B cell (primary cell): ENCODE data around the gene ARHGEF10L. TPM values are rescaled to one million over a fixed set of nuclear protein-coding genes. Genes with fewer than 3 reads are reported as not detected.
A peak's percentile ranks its signal among the peaks of the same experiment; 100 is the strongest.

Experiments
- ATAC-seq: fragments of 200-7000 bp; cut with Tn5 transposase; one replicate; pipeline ENCODE4 v1.10.0; 2021; ENCODE audit warnings: low read depth, mild to moderate bottlenecking, moderate number of reproducible peaks, moderate library complexity
- CTCF ChIA-PET: fragments of 350-600 bp; sonication (Branson Sonifier 250); formaldehyde crosslinking; loops from one replicate; lab custom pipeline; 2021; ENCODE audit warnings: antibody characterized with exemption, inconsistent platforms; lab: Charles Lee
- POLR2A ChIA-PET: fragments of 350-600 bp; sonication (Branson Sonifier 250); formaldehyde crosslinking; loops from one replicate; lab custom pipeline; 2021; ENCODE audit warnings: antibody characterized with exemption; lab: Charles Lee
- DNase-seq: peaks from one replicate; pipeline ENCODE4 v3.0.0; 2013
- H2AFZ ChIP-seq: 2 replicates; pipeline ENCODE4 v1.6.1; 2012; ENCODE audit warnings: mild to moderate bottlenecking, low read depth, low read length; ENCODE audit not compliant: insufficient read depth, poor library complexity, severe bottlenecking
- H3K27ac ChIP-seq, 2 donors: 1 replicate in 1 of 2; 2 replicates in 1 of 2; pipeline ENCODE4 v1.5.1; 2012 to 2013; ENCODE audit warnings: low read length in 2 of 2, mild to moderate bottlenecking in 2 of 2, moderate library complexity in 1 of 2
- H3K27me3 ChIP-seq, 4 experiments: fragments of 200-600 bp in 1 of 4; sonication (generic) in 1 of 4; replicated peaks in 1 of 4; 1 replicate in 2 of 4; 2 replicates in 2 of 4; pipeline versions ENCODE4 v1.6.1 to v1.7.0; 2013 to 2016; ENCODE audit warnings: low read length in 3 of 4, mild to moderate bottlenecking in 2 of 4, mixed read lengths in 1 of 4, moderate library complexity in 1 of 4; ENCODE audit not compliant: insufficient read depth in 4 of 4, control insufficient read depth in 3 of 4; ENCODE audit errors: control extremely low read depth in 1 of 4
- H3K36me3 ChIP-seq, 2 experiments: replicated peaks in 1 of 2; 1 replicate in 1 of 2; 2 replicates in 1 of 2; pipeline versions ENCODE4 v1.6.1 to v1.7.1; 2013; ENCODE audit warnings: low read length in 1 of 2; ENCODE audit not compliant: insufficient read depth in 2 of 2, control insufficient read depth in 1 of 2; ENCODE audit errors: control extremely low read depth in 1 of 2, extremely low read depth in 1 of 2
- H3K4me1 ChIP-seq, 2 donors: fragments of 200-600 bp in 1 of 2; sonication (generic) in 1 of 2; 1 replicate in 1 of 2; 2 replicates in 1 of 2; pipeline versions ENCODE4 v1.5.1 to v1.6.1; 2013 to 2017; ENCODE audit warnings: low read length in 2 of 2; ENCODE audit not compliant: control insufficient read depth in 2 of 2, insufficient read depth in 2 of 2
- H3K4me2 ChIP-seq: replicated peaks from 2 replicates; pipeline ENCODE3; 2012; ENCODE audit warnings: mild to moderate bottlenecking, low read depth, low read length; ENCODE audit not compliant: poor library complexity, severe bottlenecking
- H3K4me3 ChIP-seq, 5 experiments: fragments of 200-600 bp in 1 of 5; sonication (generic) in 1 of 5; 1 replicate in 3 of 5; 2 replicates in 2 of 5; pipeline versions ENCODE4 v1.5.1 to v1.7.0; 2011 to 2016; ENCODE audit warnings: low read length in 4 of 5, mild to moderate bottlenecking in 4 of 5, low read depth in 2 of 5, control low read depth in 1 of 5, moderate library complexity in 1 of 5; ENCODE audit not compliant: insufficient read depth in 1 of 5; ENCODE audit errors: control extremely low read depth in 1 of 5, extremely low read depth in 1 of 5
- H3K79me2 ChIP-seq: fragments of 200-600 bp; sonication (generic); one replicate; pipeline ENCODE4 v1.6.0; 2016; ENCODE audit warnings: low read length; ENCODE audit not compliant: control insufficient read depth, insufficient read depth
- H3K9ac ChIP-seq: fragments of 200-600 bp; sonication (generic); 2 replicates; pipeline ENCODE4 v1.6.1; 2017; ENCODE audit warnings: mild to moderate bottlenecking, low read length, moderate library complexity
- H3K9me3 ChIP-seq, 3 donors: one replicate each; pipeline versions ENCODE4 v1.6.1 to v1.7.1; 2013; ENCODE audit warnings: low read length in 2 of 3; ENCODE audit not compliant: control insufficient read depth in 2 of 3, insufficient read depth in 1 of 3; ENCODE audit errors: control extremely low read depth in 1 of 3
- H4K20me1 ChIP-seq: 2 replicates; pipeline ENCODE4 v1.6.0; 2012; ENCODE audit warnings: mild to moderate bottlenecking, low read length; ENCODE audit not compliant: insufficient read depth, control insufficient read depth, poor library complexity, severe bottlenecking
- H3K27ac Mint-ChIP-seq: one replicate; pipeline ENCODE4 v1.8.0; 2021; ENCODE audit warnings: mixed read lengths
- H3K27me3 Mint-ChIP-seq: one replicate; pipeline ENCODE4 v1.8.0; 2021; ENCODE audit warnings: mixed read lengths
- H3K4me1 Mint-ChIP-seq: one replicate; pipeline ENCODE4 v1.8.0; 2021; ENCODE audit warnings: mixed read lengths
- H3K4me3 Mint-ChIP-seq: one replicate; pipeline ENCODE4 v1.8.0; 2021; ENCODE audit warnings: mixed read lengths
- H3K9me3 Mint-ChIP-seq: one replicate; pipeline ENCODE4 v1.8.0; 2022; ENCODE audit warnings: mixed read lengths; ENCODE audit not compliant: insufficient read depth
- EZH2 ChIP-seq: IDR thresholded peaks from 2 replicates; pipeline ENCODE4 v1.6.1; 2012; ENCODE audit warnings: borderline replicate concordance, low read depth, mild to moderate bottlenecking, moderate library complexity, low read length; ENCODE audit not compliant: insufficient read depth, poor library complexity, severe bottlenecking
- WGBS: methylation state at CpG from one replicate; pipeline ENCODE4 v1.1.5; 2013; ENCODE audit warnings: missing lambda C conversion rate; ENCODE audit not compliant: insufficient coverage; 5-methylcytosine and 5-hydroxymethylcytosine counted together
- intact Hi-C: fragments of 100-400 bp; cut with micrococcal nuclease; formaldehyde crosslinking; loops from one replicate; pipeline ENCODE4 v1.10.0; 2022
- polyA plus RNA-seq: library from polyadenylated mRNA; depleted of rRNA; stranded (reverse); fragments of >200 nt; gene quantifications from 2 replicates; pipeline ENCODE4 v1.2.3, GENCODE V29; 2012
- total RNA-seq, 2 donors: library from RNA; stranded (reverse); fragments of 120-200 nt in 1 of 2; gene quantifications; 1 replicate in 1 of 2; 2 replicates in 1 of 2; pipeline versions ENCODE4 v1.2.3 to v1.2.4, GENCODE V29; 2013 to 2022
- TF ChIP-seq, protein P1 (sequence below): fragments of 200-600 bp; IDR thresholded peaks from one replicate; pipeline ENCODE4 v1.8.0; 2022; ENCODE audit warnings: antibody characterized with exemption, mild to moderate bottlenecking

ARHGEF10L gene
- total and polyA plus RNA-seq, 2 donors (not counting 1 experiment from before 2014, with no cell fraction given): 2.0 to 4.9 TPM

DNA sequence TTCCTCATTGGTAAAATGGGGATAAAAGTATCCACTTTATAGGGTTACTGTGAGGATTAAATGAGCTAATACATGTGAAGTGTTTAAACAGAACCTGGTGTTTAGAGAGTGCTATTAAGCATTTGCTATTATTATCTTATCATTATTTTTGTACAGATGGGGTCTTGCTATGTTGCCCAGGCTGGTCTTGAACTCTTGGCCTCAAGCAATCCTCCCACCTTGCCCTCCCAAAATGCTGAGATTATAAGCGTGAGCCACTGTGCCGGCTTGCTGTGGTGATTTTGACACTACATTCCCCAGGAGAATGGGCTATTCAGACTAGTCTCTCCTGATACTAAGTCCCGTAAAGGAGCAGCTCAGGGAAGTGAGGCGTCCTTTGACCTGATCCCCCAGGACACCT, 6.3 kb upstream of the ARHGEF10L start:
- CTCF ChIA-PET: no interaction called here
- 95% methylated on average over 4 of the region's 4 CpGs for WGBS
- Mint-ChIP-seq H3K4me1 (peaks cover 26% of the 10 kb centered on the region), H3K27ac (no peak overlapping the region), H3K4me3 (no peak overlapping the region), H3K9me3 (no peaks in the 10 kb centered on the region), H3K27me3 (peaks cover 18% of the 10 kb centered on the region)
- Histone ChIP-seq H3K9ac (no peak overlapping the region), H4K20me1 (no peaks in the 10 kb centered on the region), H3K79me2 (no peaks in the 10 kb centered on the region), H3K27me3 (peaks cover 0 to 6% (median 1%) of the 10 kb centered on the region in 4 experiments), H3K9me3 (no peaks in the 10 kb centered on the region), H3K27ac (no peak overlapping the region), H2AFZ (no peak overlapping the region), H3K4me1 (peaks cover 3 to 24% of the 10 kb centered on the region in 2 donors), H3K36me3 (no peaks in the 10 kb centered on the region), H3K4me2 (no peak overlapping the region), H3K4me3 (no peak overlapping the region)
- TF ChIP-seq, protein P1, sequence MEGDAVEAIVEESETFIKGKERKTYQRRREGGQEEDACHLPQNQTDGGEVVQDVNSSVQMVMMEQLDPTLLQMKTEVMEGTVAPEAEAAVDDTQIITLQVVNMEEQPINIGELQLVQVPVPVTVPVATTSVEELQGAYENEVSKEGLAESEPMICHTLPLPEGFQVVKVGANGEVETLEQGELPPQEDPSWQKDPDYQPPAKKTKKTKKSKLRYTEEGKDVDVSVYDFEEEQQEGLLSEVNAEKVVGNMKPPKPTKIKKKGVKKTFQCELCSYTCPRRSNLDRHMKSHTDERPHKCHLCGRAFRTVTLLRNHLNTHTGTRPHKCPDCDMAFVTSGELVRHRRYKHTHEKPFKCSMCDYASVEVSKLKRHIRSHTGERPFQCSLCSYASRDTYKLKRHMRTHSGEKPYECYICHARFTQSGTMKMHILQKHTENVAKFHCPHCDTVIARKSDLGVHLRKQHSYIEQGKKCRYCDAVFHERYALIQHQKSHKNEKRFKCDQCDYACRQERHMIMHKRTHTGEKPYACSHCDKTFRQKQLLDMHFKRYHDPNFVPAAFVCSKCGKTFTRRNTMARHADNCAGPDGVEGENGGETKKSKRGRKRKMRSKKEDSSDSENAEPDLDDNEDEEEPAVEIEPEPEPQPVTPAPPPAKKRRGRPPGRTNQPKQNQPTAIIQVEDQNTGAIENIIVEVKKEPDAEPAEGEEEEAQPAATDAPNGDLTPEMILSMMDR: no peak
- no peak for TF ChIP-seq EZH2
- intact Hi-C loops: no loop called here
- DNase-seq: no peak
- POLR2A ChIA-PET: no interaction called here
- no peak for ATAC-seq

- peaks cover 33% of the 10 kb centered on the region for H3K4me1 Mint-ChIP-seq
- DNase-seq: no peak
- peak overlapping the region; percentile 89 for H3K27ac Mint-ChIP-seq
- Histone ChIP-seq H3K4me3 (no peak overlapping the region), H4K20me1 (no peaks in the 10 kb centered on the region), H3K9ac (no peak overlapping the region), H3K4me1 (peaks cover 11 to 32% of the 10 kb centered on the region in 2 donors), H2AFZ (no peak overlapping the region), H3K36me3 (no peaks in the 10 kb centered on the region), H3K4me2 (peak overlapping the region; percentile 25), H3K79me2 (no peaks in the 10 kb centered on the region), H3K9me3 (no peaks in the 10 kb centered on the region), H3K27ac (peak overlapping the region in 1 of 2 donors; percentile 4), H3K27me3 (peaks cover 0 to 19% (median 9%) of the 10 kb centered on the region in 4 experiments)
- ChIA-PET POLR2A (no interaction called here), CTCF (interaction anchor here (0.6 kb wide), 1 partner anchor 1812 kb away, joined by 3 read pairs; no protein-coding TSS in a partner anchor)
- peak overlapping the region; percentile 67 for H3K4me3 Mint-ChIP-seq
- 96% methylated on average over 7 of the region's 8 CpGs for WGBS
- ATAC-seq: no peak
- H3K27me3 Mint-ChIP-seq: peaks cover 21% of the 10 kb centered on the region
- intact Hi-C loops: no loop called here
- no peaks in the 10 kb centered on the region for H3K9me3 Mint-ChIP-seq
- no peak for TF ChIP-seq EZH2
- TF ChIP-seq, protein P1: no peak
Observed at GRCh38 chr1:17535300-17535936, 4.1 kb upstream of the ARHGEF10L start.
